GM12878 (cell line): ENCODE data around the gene WDR59. TPM values are rescaled to one million over a fixed set of nuclear protein-coding genes. Genes with fewer than 3 reads are reported as not detected.

ENCODE experiments used
- ATAC-seq: fragments of 200-7000 bp; cut with Tn5 transposase; 3 replicates; pipeline ENCODE4 v1.9.1; 2020; ENCODE audit warnings: mild to moderate bottlenecking, moderate library complexity
- BruUV-seq: library from RNA; stranded (reverse); fragments of 400-500 nt; replicated peaks from 2 replicates; lab custom pipeline; 2021; lab: Mats Ljungman, UMichigan
- CTCF ChIA-PET: fragments of 300-600 bp; sonication (Branson Sonifier 250); formaldehyde crosslinking; extraction: SDS; loops from one replicate; lab custom pipeline; 2021; ENCODE audit warnings: inconsistent platforms; lab: Yijun Ruan, JAX
- POLR2A ChIA-PET: fragments of 350-600 bp; formaldehyde crosslinking; extraction: SDS; loops from one replicate; lab custom pipeline; 2021; ENCODE audit warnings: inconsistent platforms; lab: Charles Lee
- RAD21 ChIA-PET: fragments of 300-600 bp; sonication (Branson Sonifier 250); formaldehyde crosslinking; loops from one replicate; lab custom pipeline; 2023; ENCODE audit warnings: antibody characterized with exemption; ENCODE audit not compliant: unreplicated experiment; lab: Charles Lee
- SMC1A ChIA-PET: fragments of 300-600 bp; sonication (Branson Sonifier 250); formaldehyde crosslinking; loops from one replicate; lab custom pipeline; 2023; ENCODE audit not compliant: unreplicated experiment, uncharacterized antibody; lab: Charles Lee
- DNase-seq: peaks from one replicate; pipeline ENCODE4 v3.0.0-alpha.2; 2011; ENCODE audit warnings: low read depth, low spot score
- FAIRE-seq: peaks from 3 replicates; lab custom pipeline; 2011; peaks lifted over from hg19 to GRCh38; lab: Jason Lieb, UNC
- H2AFZ ChIP-seq: 2 replicates; pipeline ENCODE4 v1.6.0; 2011; ENCODE audit warnings: low read depth, low read length, control low read depth; ENCODE audit not compliant: control insufficient read depth
- H3K27ac ChIP-seq: 2 replicates; pipeline ENCODE4 v1.5.1; 2011; ENCODE audit warnings: control low read depth; ENCODE audit not compliant: control insufficient read depth, insufficient read depth
- H3K27me3 ChIP-seq, 2 experiments: replicated peaks in 1 of 2; 2 replicates each; pipeline versions ENCODE4 v1.6.0 to v1.6.1; 2011; ENCODE audit warnings: low read length in 1 of 2; ENCODE audit not compliant: control insufficient read depth in 2 of 2, insufficient read depth in 2 of 2
- H3K36me3 ChIP-seq, 2 experiments: 2 replicates each; pipeline ENCODE4 v1.5.1; 2011; ENCODE audit warnings: low read length in 1 of 2; ENCODE audit not compliant: control insufficient read depth in 2 of 2, insufficient read depth in 2 of 2
- H3K4me1 ChIP-seq: 2 replicates; pipeline ENCODE4 v1.6.1; 2011; ENCODE audit warnings: mild to moderate bottlenecking, low read length, moderate library complexity, mixed read lengths; ENCODE audit not compliant: control insufficient read depth, insufficient read depth
- H3K4me2 ChIP-seq: 2 replicates; pipeline ENCODE4 v1.6.0; 2011; ENCODE audit warnings: control low read depth; ENCODE audit not compliant: control insufficient read depth, insufficient read depth
- H3K4me3 ChIP-seq: fragments of 200-600 bp; sonication (generic); 2 replicates; pipeline ENCODE4 v1.5.1; 2016
- H3K79me2 ChIP-seq: 2 replicates; pipeline ENCODE4 v1.6.0; 2011; ENCODE audit warnings: low read length; ENCODE audit not compliant: control insufficient read depth, insufficient read depth
- H3K9ac ChIP-seq: 2 replicates; pipeline ENCODE4 v1.8.0; 2011; ENCODE audit warnings: low read length, control low read depth, mixed read lengths; ENCODE audit not compliant: control insufficient read depth, insufficient read depth
- H3K9me3 ChIP-seq: replicated peaks from 3 replicates; pipeline ENCODE4 v1.5.1; 2011; ENCODE audit warnings: mild to moderate bottlenecking, low read length; ENCODE audit not compliant: control insufficient read depth, insufficient read depth
- H4K20me1 ChIP-seq: 2 replicates; pipeline ENCODE4 v1.6.0; 2011; ENCODE audit not compliant: control insufficient read depth, insufficient read depth
- NFYB ChIP-seq: IDR thresholded peaks from 2 replicates; pipeline ENCODE4 v1.6.1; 2011; ENCODE audit warnings: low read depth, mild to moderate bottlenecking, low read length, improper control_type of control experiment, moderate library complexity; ENCODE audit not compliant: insufficient read depth
- SREBF2 ChIP-seq: IDR thresholded peaks from 2 replicates; pipeline ENCODE4 v1.6.1; 2012; ENCODE audit warnings: mild to moderate bottlenecking, low read length
- ZNF687 ChIP-seq: fragments of 450-650 bp; IDR thresholded peaks from 2 replicates; pipeline ENCODE4 v1.6.1; 2017; ENCODE audit warnings: mild to moderate bottlenecking, moderate library complexity
- WGBS: methylation state at CpG from one replicate; pipeline ENCODE4 v1.1.6; 2016; ENCODE audit warnings: low lambda C conversion rate; ENCODE audit not compliant: insufficient replicate concordance, insufficient coverage; ENCODE audit errors: missing lambda C conversion rate; 5-methylcytosine and 5-hydroxymethylcytosine counted together
- in situ Hi-C: fragments of 300-500 bp; cut with MboI; formaldehyde crosslinking; loops from 9 replicates; pipeline ENCODE4 v1.14.3; 2018; ENCODE audit warnings: mixed read lengths
- intact Hi-C: fragments of 100-400 bp; cut with micrococcal nuclease; formaldehyde crosslinking; loops from one replicate; pipeline ENCODE4 v1.14.2; 2022; ENCODE audit not compliant: unreplicated experiment
- polyA plus RNA-seq, 11 experiments: library from polyadenylated mRNA; depleted of rRNA in 4 of 11; unstranded in 6 of 11; stranded (reverse) in 5 of 11; fragments of >200 nt; fragmentation: Nextera tagmentation in 4 of 11; fragmentation: Illumina TruSeq in 1 of 11; extraction: Ambion mirVana in 4 of 11; extraction: Trizol in 1 of 11; gene quantifications; 1 replicate in 1 of 11; 2 replicates in 10 of 11; pipeline versions ENCODE4 v1.2.1 to v1.2.3, GENCODE V29; 2011 to 2016; ENCODE audit warnings: inconsistent platforms in 2 of 11, missing spikeins in 2 of 11, low read depth in 1 of 11
- total RNA-seq, 4 experiments: library from RNA; depleted of rRNA in 3 of 4; stranded (reverse); fragments of >200 nt in 3 of 4; fragmentation: Illumina TruSeq in 1 of 4; extraction: Trizol in 1 of 4; gene quantifications; 2 replicates each; pipeline versions ENCODE4 v1.2.1 to v1.2.3, GENCODE V29; 2013 to 2021
- TF ChIP-seq, protein P1 (sequence below): fragments of 450-650 bp; formaldehyde crosslinking; IDR thresholded peaks from 2 replicates; pipeline ENCODE4 v1.4.0; 2020; ENCODE audit warnings: mild to moderate bottlenecking, moderate library complexity
- TF ChIP-seq, protein P2 (sequence below): fragments of 450-650 bp; IDR thresholded peaks from 2 replicates; pipeline ENCODE4 v1.6.1; 2016; ENCODE audit warnings: mild to moderate bottlenecking, moderate library complexity, borderline replicate concordance

WDR59 gene
- total and polyA plus RNA-seq, 10 of the 15 experiments (the other 5 are each of a cell fraction or from before 2014, with no cell fraction given) = 9.7 to 78.4 (median 24.5) TPM

DNA sequence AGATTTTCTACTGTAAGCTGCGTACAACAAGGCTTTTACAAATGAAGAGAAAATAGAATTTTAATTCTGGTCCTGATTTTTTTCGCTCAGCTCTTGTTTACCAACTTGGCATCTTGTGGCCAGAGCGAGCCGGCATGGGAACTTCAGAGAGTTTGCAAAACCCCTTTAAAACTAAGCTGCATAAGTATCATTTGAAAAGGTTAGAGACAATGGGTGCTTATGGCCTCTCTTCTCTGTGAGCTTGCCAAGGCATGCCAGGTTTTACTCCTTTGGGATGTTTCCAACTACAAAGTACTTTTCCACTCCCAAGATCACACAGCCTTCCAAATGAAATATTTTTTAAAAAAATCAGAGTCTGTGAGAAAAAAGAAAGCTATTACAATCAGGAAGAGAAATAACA is 147.9 kb downstream of the WDR59 start:
- Histone ChIP-seq H3K27ac (no peak overlapping the region), H2AFZ (no peak overlapping the region)
- TF ChIP-seq, protein P1, sequence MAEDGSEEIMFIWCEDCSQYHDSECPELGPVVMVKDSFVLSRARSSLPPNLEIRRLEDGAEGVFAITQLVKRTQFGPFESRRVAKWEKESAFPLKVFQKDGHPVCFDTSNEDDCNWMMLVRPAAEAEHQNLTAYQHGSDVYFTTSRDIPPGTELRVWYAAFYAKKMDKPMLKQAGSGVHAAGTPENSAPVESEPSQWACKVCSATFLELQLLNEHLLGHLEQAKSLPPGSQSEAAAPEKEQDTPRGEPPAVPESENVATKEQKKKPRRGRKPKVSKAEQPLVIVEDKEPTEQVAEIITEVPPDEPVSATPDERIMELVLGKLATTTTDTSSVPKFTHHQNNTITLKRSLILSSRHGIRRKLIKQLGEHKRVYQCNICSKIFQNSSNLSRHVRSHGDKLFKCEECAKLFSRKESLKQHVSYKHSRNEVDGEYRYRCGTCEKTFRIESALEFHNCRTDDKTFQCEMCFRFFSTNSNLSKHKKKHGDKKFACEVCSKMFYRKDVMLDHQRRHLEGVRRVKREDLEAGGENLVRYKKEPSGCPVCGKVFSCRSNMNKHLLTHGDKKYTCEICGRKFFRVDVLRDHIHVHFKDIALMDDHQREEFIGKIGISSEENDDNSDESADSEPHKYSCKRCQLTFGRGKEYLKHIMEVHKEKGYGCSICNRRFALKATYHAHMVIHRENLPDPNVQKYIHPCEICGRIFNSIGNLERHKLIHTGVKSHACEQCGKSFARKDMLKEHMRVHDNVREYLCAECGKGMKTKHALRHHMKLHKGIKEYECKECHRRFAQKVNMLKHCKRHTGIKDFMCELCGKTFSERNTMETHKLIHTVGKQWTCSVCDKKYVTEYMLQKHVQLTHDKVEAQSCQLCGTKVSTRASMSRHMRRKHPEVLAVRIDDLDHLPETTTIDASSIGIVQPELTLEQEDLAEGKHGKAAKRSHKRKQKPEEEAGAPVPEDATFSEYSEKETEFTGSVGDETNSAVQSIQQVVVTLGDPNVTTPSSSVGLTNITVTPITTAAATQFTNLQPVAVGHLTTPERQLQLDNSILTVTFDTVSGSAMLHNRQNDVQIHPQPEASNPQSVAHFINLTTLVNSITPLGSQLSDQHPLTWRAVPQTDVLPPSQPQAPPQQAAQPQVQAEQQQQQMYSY (CRISPR knock-in tag) = no peak
- TF ChIP-seq ZNF687 = no peak
- TF ChIP-seq SREBF2 = no peak
- TF ChIP-seq, protein P2, sequence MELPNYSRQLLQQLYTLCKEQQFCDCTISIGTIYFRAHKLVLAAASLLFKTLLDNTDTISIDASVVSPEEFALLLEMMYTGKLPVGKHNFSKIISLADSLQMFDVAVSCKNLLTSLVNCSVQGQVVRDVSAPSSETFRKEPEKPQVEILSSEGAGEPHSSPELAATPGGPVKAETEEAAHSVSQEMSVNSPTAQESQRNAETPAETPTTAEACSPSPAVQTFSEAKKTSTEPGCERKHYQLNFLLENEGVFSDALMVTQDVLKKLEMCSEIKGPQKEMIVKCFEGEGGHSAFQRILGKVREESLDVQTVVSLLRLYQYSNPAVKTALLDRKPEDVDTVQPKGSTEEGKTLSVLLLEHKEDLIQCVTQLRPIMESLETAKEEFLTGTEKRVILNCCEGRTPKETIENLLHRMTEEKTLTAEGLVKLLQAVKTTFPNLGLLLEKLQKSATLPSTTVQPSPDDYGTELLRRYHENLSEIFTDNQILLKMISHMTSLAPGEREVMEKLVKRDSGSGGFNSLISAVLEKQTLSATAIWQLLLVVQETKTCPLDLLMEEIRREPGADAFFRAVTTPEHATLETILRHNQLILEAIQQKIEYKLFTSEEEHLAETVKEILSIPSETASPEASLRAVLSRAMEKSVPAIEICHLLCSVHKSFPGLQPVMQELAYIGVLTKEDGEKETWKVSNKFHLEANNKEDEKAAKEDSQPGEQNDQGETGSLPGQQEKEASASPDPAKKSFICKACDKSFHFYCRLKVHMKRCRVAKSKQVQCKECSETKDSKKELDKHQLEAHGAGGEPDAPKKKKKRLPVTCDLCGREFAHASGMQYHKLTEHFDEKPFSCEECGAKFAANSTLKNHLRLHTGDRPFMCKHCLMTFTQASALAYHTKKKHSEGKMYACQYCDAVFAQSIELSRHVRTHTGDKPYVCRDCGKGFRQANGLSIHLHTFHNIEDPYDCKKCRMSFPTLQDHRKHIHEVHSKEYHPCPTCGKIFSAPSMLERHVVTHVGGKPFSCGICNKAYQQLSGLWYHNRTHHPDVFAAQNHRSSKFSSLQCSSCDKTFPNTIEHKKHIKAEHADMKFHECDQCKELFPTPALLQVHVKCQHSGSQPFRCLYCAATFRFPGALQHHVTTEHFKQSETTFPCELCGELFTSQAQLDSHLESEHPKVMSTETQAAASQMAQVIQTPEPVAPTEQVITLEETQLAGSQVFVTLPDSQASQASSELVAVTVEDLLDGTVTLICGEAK = no peak
- TF ChIP-seq NFYB = no peak
- TF ChIP-seq, all 136 proteins: peak for 0
- DNase-seq = no peak
- FAIRE-seq = no peak
- intact Hi-C loops (no loop called here), in situ Hi-C loops (no loop called here)
- H3K9ac ChIP-seq = no peak overlapping the region
- ATAC-seq = no peak
- no peaks in the 10 kb centered on the region for H3K36me3 ChIP-seq
- BruUV-seq = no TSS peak
- H3K27me3 ChIP-seq = no peaks in the 10 kb centered on the region; a peak in 1 of 4 replicates
- no peak overlapping the region for H3K4me2 ChIP-seq
- WGBS = 78% methylated on average over 4 of the region's 4 CpGs
- no peaks in the 10 kb centered on the region for H3K79me2 ChIP-seq
- ChIA-PET CTCF (interaction anchor here (0.9 kb wide), 1 partner anchor 9 kb away, joined by 3 read pairs; no protein-coding TSS in a partner anchor), POLR2A (no interaction called here), RAD21 (interaction anchor here (1.7 kb wide), 1 partner anchor 25 kb away, joined by 5 read pairs; no protein-coding TSS in a partner anchor), SMC1A (interaction anchor here (1.2 kb wide), 1 partner anchor 26 kb away, joined by 3 read pairs; no protein-coding TSS in a partner anchor)
- no peaks in the 10 kb centered on the region for H3K9me3 ChIP-seq
- H3K4me1 ChIP-seq = no peaks in the 10 kb centered on the region
- no peaks in the 10 kb centered on the region for H4K20me1 ChIP-seq
- H3K4me3 ChIP-seq = no peak overlapping the region
